CD4-positive, CD25-positive, alpha-beta regulatory T cell (primary cell): ENCODE data around the gene ATXN1L. TPM values are rescaled to one million over a fixed set of nuclear protein-coding genes. Genes with fewer than 3 reads are reported as not detected.

Experiments
- ATAC-seq, 2 donors: fragments of 150-1000 bp; cut with Tn5 transposase; one replicate each; pipeline ENCODE4 v1.10.0; 2021; ENCODE audit warnings: low read depth in 2 of 2, moderate number of reproducible peaks in 2 of 2, moderate library complexity in 1 of 2
- DNase-seq, 3 donors: peaks; one replicate each; pipeline versions ENCODE4 v3.0.0 to v3.0.0-alpha.2; 2012 to 2022; ENCODE audit warnings: mixed read lengths in 1 of 3
- H3K27ac ChIP-seq: one replicate; pipeline ENCODE4 v1.7.0; 2013; ENCODE audit warnings: mild to moderate bottlenecking, low read length; ENCODE audit not compliant: insufficient read depth, poor library complexity, severe bottlenecking
- H3K27me3 ChIP-seq: one replicate; pipeline ENCODE4 v1.7.0; 2013; ENCODE audit warnings: low read length; ENCODE audit not compliant: control insufficient read depth, insufficient read depth
- H3K36me3 ChIP-seq: one replicate; pipeline ENCODE4 v1.7.0; 2013; ENCODE audit warnings: mild to moderate bottlenecking, low read length, moderate library complexity; ENCODE audit not compliant: control insufficient read depth, insufficient read depth
- H3K4me1 ChIP-seq: 2 replicates; pipeline ENCODE4 v1.7.0; 2013; ENCODE audit warnings: mild to moderate bottlenecking, low read length; ENCODE audit not compliant: insufficient read depth, control insufficient read depth, poor library complexity, severe bottlenecking
- H3K4me3 ChIP-seq: one replicate; pipeline ENCODE4 v1.7.0; 2013; ENCODE audit warnings: low read depth, mild to moderate bottlenecking, low read length, moderate library complexity
- H3K9me3 ChIP-seq, 2 experiments: 1 replicate in 1 of 2; 2 replicates in 1 of 2; pipeline ENCODE4 v1.7.0; 2013; ENCODE audit warnings: low read length in 2 of 2, mild to moderate bottlenecking in 1 of 2, moderate library complexity in 1 of 2; ENCODE audit not compliant: control insufficient read depth in 2 of 2
- H3K27ac Mint-ChIP-seq, 3 donors: one replicate each; pipeline ENCODE4 v1.8.0; 2020 to 2022; ENCODE audit warnings: mild to moderate bottlenecking in 3 of 3, mixed read lengths in 3 of 3, moderate library complexity in 2 of 3
- H3K27me3 Mint-ChIP-seq: one replicate; pipeline ENCODE4 v1.8.0; 2022; ENCODE audit warnings: mild to moderate bottlenecking, mixed read lengths
- H3K36me3 Mint-ChIP-seq: one replicate; pipeline ENCODE4 v1.8.0; 2020; ENCODE audit warnings: mixed read lengths
- H3K4me1 Mint-ChIP-seq, 4 donors: one replicate each; pipeline ENCODE4 v1.8.0; 2020 to 2022; ENCODE audit warnings: mixed read lengths in 4 of 4, mild to moderate bottlenecking in 1 of 4
- H3K4me3 Mint-ChIP-seq, 4 donors: one replicate each; pipeline ENCODE4 v1.8.0; 2020 to 2022; ENCODE audit warnings: mild to moderate bottlenecking in 4 of 4, mixed read lengths in 4 of 4, moderate library complexity in 3 of 4
- H3K9me3 Mint-ChIP-seq, 7 donors: one replicate each; pipeline ENCODE4 v1.8.0; 2020 to 2022; ENCODE audit warnings: mixed read lengths in 7 of 7, mild to moderate bottlenecking in 3 of 7, moderate library complexity in 2 of 7
- polyA plus RNA-seq, 4 donors: library from polyadenylated mRNA; unstranded; fragments of 300-500 nt; fragmentation: Illumina TruSeq; gene quantifications; one replicate each; pipeline ENCODE4 v1.2.3, GENCODE V29; 2021
- total RNA-seq: library from RNA; stranded (reverse); gene quantifications from one replicate; pipeline ENCODE4 v1.2.3, GENCODE V29; 2022

The ATXN1L gene
- total and polyA plus RNA-seq, 5 donors from 2014 or later, result 7.7 to 46.8 (median 11.1) TPM

DNA sequence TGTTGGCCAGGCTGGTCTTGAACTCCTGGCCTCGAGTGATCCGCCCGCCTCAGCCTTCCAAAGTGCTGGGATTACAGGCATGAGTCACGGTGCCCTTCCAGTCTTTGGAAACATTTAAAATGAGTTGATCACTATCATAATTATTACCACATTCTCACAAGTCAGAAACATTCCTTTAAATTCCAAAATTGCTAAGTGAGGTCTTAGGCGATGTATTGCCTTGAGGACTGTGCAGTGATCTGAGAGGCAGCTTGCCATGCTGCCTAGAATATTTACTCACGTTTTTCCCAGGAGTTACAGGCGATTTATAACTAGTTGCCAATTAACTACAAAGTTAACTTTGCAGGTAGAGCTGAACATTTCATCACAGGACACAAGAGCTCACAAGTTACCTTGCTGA lies 5.7 kb upstream of the ATXN1L start:
- Mint-ChIP-seq H3K27me3 (no peaks in the 10 kb centered on the region), H3K4me1 (peaks cover 8 to 15% (median 11%) of the 10 kb centered on the region in 4 donors), H3K9me3 (no peaks in the 10 kb centered on the region), H3K4me3 (no peak overlapping the region), H3K27ac (no peak overlapping the region), H3K36me3 (no peaks in the 10 kb centered on the region)
- DNase-seq (no peak), ATAC-seq (no peak)
- no peak overlapping the region for H3K4me3 ChIP-seq
- no peaks in the 10 kb centered on the region for H3K9me3 ChIP-seq
- no peaks in the 10 kb centered on the region for H3K36me3 ChIP-seq
- H3K27ac ChIP-seq, result no peak overlapping the region
- H3K4me1 ChIP-seq, result peaks cover 2% of the 10 kb centered on the region
- H3K27me3 ChIP-seq, result no peaks in the 10 kb centered on the region

- peaks cover 5% of the 10 kb centered on the region for H3K27me3 Mint-ChIP-seq
- no peak for DNase-seq
- Histone ChIP-seq H3K9me3 (no peaks in the 10 kb centered on the region), H3K36me3 (peaks cover 5% of the 10 kb centered on the region), H3K27me3 (no peaks in the 10 kb centered on the region), H3K4me3 (no peak overlapping the region), H3K4me1 (peaks cover 18% of the 10 kb centered on the region), H3K27ac (no peak overlapping the region)
- no peaks in the 10 kb centered on the region for H3K9me3 Mint-ChIP-seq
- peaks cover 6% of the 10 kb centered on the region for H3K36me3 Mint-ChIP-seq
- no peak for ATAC-seq
- peak overlapping the region in 2 of 4 donors; percentile 10 to 72 for H3K4me3 Mint-ChIP-seq
- peaks cover 19 to 40% (median 32%) of the 10 kb centered on the region in 4 donors for H3K4me1 Mint-ChIP-seq
- H3K27ac Mint-ChIP-seq, result peak overlapping the region in 2 of 3 donors; percentile 28 to 76
Measured at GRCh38 chr16:71843572-71843971, 2.2 kb upstream of the ATXN1L start.

GRCh38 chr16:71846431-71846830 lies 655 bp downstream of the ATXN1L start:
- H3K36me3 Mint-ChIP-seq, result peaks cover 22% of the 10 kb centered on the region
- H3K27ac ChIP-seq, result peak overlapping the region; percentile 91
- peak overlapping the region; percentile 81 for H3K4me3 ChIP-seq
- no peaks in the 10 kb centered on the region for H3K9me3 Mint-ChIP-seq
- H3K27me3 ChIP-seq, result no peaks in the 10 kb centered on the region
- peak overlapping the region; percentile 87 to 98 (median 97) for H3K27ac Mint-ChIP-seq
- H3K27me3 Mint-ChIP-seq, result peaks cover 5% of the 10 kb centered on the region
- ATAC-seq (no peak), DNase-seq (peak; percentile 12 to 55 (median 15))
- peaks cover 18% of the 10 kb centered on the region for H3K4me1 ChIP-seq
- H3K4me3 Mint-ChIP-seq, result peak overlapping the region; percentile 93 to 99 (median 96)
- peaks cover 19 to 49% (median 42%) of the 10 kb centered on the region in 4 donors for H3K4me1 Mint-ChIP-seq
- no peaks in the 10 kb centered on the region for H3K9me3 ChIP-seq
- peaks cover 33% of the 10 kb centered on the region for H3K36me3 ChIP-seq

GRCh38 chr16:71847096-71847495 lies 1.3 kb downstream of the ATXN1L start:
- no peaks in the 10 kb centered on the region for H3K9me3 Mint-ChIP-seq
- H3K36me3 Mint-ChIP-seq, result peaks cover 22% of the 10 kb centered on the region
- H3K4me1 Mint-ChIP-seq, result peaks cover 19 to 53% (median 44%) of the 10 kb centered on the region in 4 donors
- peaks cover 36% of the 10 kb centered on the region for H3K36me3 ChIP-seq
- peak overlapping the region; percentile 69 to 98 (median 97) for H3K27ac Mint-ChIP-seq
- ATAC-seq (no peak), DNase-seq (no peak)
- peaks cover 21% of the 10 kb centered on the region for H3K4me1 ChIP-seq
- no peaks in the 10 kb centered on the region for H3K9me3 ChIP-seq
- peak overlapping the region; percentile 93 to 99 (median 96) for H3K4me3 Mint-ChIP-seq
- H3K27me3 ChIP-seq, result no peaks in the 10 kb centered on the region
- peak overlapping the region; percentile 91 for H3K27ac ChIP-seq
- H3K27me3 Mint-ChIP-seq, result peaks cover 5% of the 10 kb centered on the region
- peak overlapping the region; percentile 81 for H3K4me3 ChIP-seq

DNA sequence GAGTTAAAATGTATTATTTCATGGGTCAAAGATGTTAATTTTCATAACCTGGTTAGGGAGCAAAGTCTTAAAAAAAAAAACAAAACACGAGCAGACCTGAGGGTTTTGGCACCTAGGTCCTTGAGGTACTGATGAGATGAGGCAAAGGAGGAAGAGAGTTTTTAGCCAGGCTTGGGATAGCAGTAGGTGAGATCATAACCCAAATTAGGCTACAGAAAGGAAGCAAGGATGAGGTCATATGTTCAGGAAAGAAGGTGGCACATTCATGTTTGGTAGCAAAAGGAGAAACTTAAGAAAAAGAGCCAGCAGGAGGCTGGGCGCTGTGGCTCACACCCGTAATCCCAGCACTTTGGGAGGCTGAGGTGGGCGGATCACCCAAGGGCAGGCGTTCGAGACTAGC lies 2.8 kb downstream of the ATXN1L start:
- H3K4me1 ChIP-seq, result peaks cover 36% of the 10 kb centered on the region
- H3K27me3 Mint-ChIP-seq, result peaks cover 5% of the 10 kb centered on the region
- peaks cover 16 to 62% (median 50%) of the 10 kb centered on the region in 4 donors for H3K4me1 Mint-ChIP-seq
- peak overlapping the region in 1 of 3 donors; percentile 7 for H3K27ac Mint-ChIP-seq
- ATAC-seq, result no peak
- peaks cover 25% of the 10 kb centered on the region for H3K36me3 Mint-ChIP-seq
- peak overlapping the region in 2 of 4 donors; percentile 18 to 96 for H3K4me3 Mint-ChIP-seq
- no peak for DNase-seq
- peaks cover 36% of the 10 kb centered on the region for H3K36me3 ChIP-seq
- no peak overlapping the region for H3K4me3 ChIP-seq
- no peaks in the 10 kb centered on the region for H3K27me3 ChIP-seq
- H3K27ac ChIP-seq, result no peak overlapping the region
- H3K9me3 ChIP-seq, result no peaks in the 10 kb centered on the region
- no peaks in the 10 kb centered on the region for H3K9me3 Mint-ChIP-seq

DNA sequence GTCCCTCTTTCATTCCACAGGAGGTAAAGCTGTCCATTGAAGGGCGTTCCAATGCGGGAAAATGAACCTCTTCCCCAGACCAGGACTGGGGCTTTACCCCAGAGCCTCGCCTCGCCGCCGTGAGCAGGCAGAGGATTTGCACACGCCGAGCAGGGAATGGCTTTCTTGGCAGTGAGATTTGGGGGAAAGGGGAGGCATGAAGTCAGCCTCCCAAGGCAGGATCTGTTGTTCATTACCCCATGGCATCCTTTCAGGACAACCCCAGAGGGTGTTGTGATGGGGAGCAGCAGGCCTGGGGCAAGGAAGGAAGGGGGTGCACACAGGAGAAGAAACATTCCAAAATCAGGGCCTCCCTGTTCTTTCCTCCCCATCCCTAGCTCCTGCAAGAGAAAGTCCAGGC lies 6.0 kb downstream of the ATXN1L start:
- H3K27me3 Mint-ChIP-seq, result no peaks in the 10 kb centered on the region
- Histone ChIP-seq H3K4me1 (peaks cover 33% of the 10 kb centered on the region), H3K36me3 (peaks cover 46% of the 10 kb centered on the region), H3K4me3 (no peak overlapping the region), H3K27ac (no peak overlapping the region), H3K27me3 (no peaks in the 10 kb centered on the region), H3K9me3 (no peaks in the 10 kb centered on the region)
- peaks cover 38% of the 10 kb centered on the region for H3K36me3 Mint-ChIP-seq
- peak overlapping the region in 1 of 4 donors; percentile 13 for H3K4me3 Mint-ChIP-seq
- no peaks in the 10 kb centered on the region for H3K9me3 Mint-ChIP-seq
- no peak for ATAC-seq
- H3K27ac Mint-ChIP-seq, result peak overlapping the region in 2 of 3 donors; percentile 46 to 86
- DNase-seq, result no peak
- peaks cover 32 to 80% (median 70%) of the 10 kb centered on the region in 4 donors for H3K4me1 Mint-ChIP-seq

DNA sequence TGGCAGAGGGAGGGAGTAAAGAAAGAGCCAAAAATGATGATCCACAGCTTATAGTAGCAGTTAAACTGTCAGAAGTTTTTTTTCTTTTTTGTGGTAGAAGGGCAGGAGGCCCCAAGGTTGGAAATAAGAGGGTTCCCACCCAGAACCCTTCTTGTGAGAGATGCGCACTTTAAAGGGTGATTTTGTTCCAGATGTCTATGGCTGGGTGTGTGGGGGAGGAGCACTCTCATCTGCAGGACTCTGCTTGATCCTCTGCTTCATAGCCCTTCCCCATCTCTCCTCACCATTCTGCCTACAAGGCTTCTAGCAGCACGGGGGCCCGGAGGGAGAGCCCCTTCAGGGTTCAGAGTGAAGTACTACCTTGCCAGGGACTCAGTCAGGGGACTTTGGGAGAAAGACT lies 6.4 kb downstream of the ATXN1L start:
- peaks cover 46% of the 10 kb centered on the region for H3K36me3 ChIP-seq

DNA sequence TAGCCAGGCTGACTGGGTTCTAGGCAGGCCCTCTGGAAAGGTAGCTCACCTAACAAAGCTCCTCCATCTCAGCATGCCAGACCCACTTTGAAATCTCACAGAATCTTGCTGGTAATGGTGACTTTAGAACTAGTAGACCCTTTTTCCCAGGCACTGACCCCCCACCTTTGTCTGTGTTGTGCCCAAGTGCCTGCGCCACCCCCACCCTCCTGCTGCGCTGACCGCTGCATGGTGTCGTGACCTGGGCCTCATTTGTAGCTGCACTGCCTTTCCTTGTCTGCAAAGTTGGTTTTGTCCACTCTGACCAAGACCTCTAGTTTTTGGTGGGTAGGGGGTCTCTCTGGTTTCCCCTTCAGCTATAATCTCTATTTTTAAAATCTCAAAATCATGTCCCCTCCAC lies 6.8 kb downstream of the ATXN1L start:
- H3K27ac Mint-ChIP-seq, result peak overlapping the region; percentile 86 to 99 (median 87)
- DNase-seq (no peak), ATAC-seq (no peak)
- peaks cover 48% of the 10 kb centered on the region for H3K36me3 ChIP-seq
- no peak overlapping the region for H3K4me3 ChIP-seq
- H3K27me3 Mint-ChIP-seq, result no peaks in the 10 kb centered on the region
- H3K27ac ChIP-seq, result no peak overlapping the region
- no peaks in the 10 kb centered on the region for H3K27me3 ChIP-seq
- peaks cover 26% of the 10 kb centered on the region for H3K4me1 ChIP-seq
- H3K9me3 Mint-ChIP-seq, result no peaks in the 10 kb centered on the region
- H3K4me3 Mint-ChIP-seq, result peak overlapping the region in 3 of 4 donors; percentile 15 to 73 (median 36)
- H3K9me3 ChIP-seq, result no peaks in the 10 kb centered on the region
- H3K4me1 Mint-ChIP-seq, result peaks cover 28 to 78% (median 69%) of the 10 kb centered on the region in 4 donors
- H3K36me3 Mint-ChIP-seq, result peaks cover 38% of the 10 kb centered on the region

More for the DNA sequence above, 6.4 kb downstream of the ATXN1L start:
- ATAC-seq (no peak), DNase-seq (no peak)
- Histone ChIP-seq H3K27me3 (no peaks in the 10 kb centered on the region), H3K4me1 (peaks cover 29% of the 10 kb centered on the region), H3K9me3 (no peaks in the 10 kb centered on the region), H3K4me3 (no peak overlapping the region), H3K27ac (no peak overlapping the region)
- Mint-ChIP-seq H3K27me3 (no peaks in the 10 kb centered on the region), H3K36me3 (peaks cover 38% of the 10 kb centered on the region), H3K4me1 (peaks cover 29 to 79% (median 70%) of the 10 kb centered on the region in 4 donors), H3K27ac (peak overlapping the region in 2 of 3 donors; percentile 46 to 86), H3K9me3 (no peaks in the 10 kb centered on the region), H3K4me3 (peak overlapping the region; percentile 13 to 73 (median 26))
